K562 (cell line): ENCODE results near the gene AAMP. TPM values are rescaled to one million over a fixed set of nuclear protein-coding genes. Genes with fewer than 3 reads are reported as not detected.

Experiments
- CBX1 ChIP-seq: sonication (generic); IDR thresholded peaks from 2 replicates; pipeline ENCODE4 v1.6.1; 2016; ENCODE audit warnings: antibody characterized with exemption, low read depth, mild to moderate bottlenecking
- JUN ChIP-seq, 2 experiments: sonication (generic) in 1 of 2; formaldehyde crosslinking in 1 of 2; IDR thresholded peaks; 2 replicates each; pipeline versions ENCODE4 v1.6.1 to v1.8.0; 2012 to 2022; ENCODE audit warnings: borderline replicate concordance in 2 of 2, mild to moderate bottlenecking in 2 of 2, improper control_type of control experiment in 1 of 2, low read depth in 1 of 2, low read length in 1 of 2, missing genetic modification reagents in 1 of 2
- KHSRP ChIP-seq: fragments of 450-650 bp; IDR thresholded peaks from 2 replicates; pipeline ENCODE4 v1.6.1; 2017
- MTA3 ChIP-seq: fragments of 450-650 bp; formaldehyde crosslinking; IDR thresholded peaks from 2 replicates; pipeline ENCODE4 v1.6.1; 2017; ENCODE audit warnings: mild to moderate bottlenecking, borderline replicate concordance
- NFRKB ChIP-seq: fragments of 450-650 bp; IDR thresholded peaks from 2 replicates; pipeline ENCODE4 v1.6.1; 2016; ENCODE audit warnings: low read depth
- TFE3 ChIP-seq: fragments of 450-650 bp; formaldehyde crosslinking; IDR thresholded peaks from 2 replicates; pipeline ENCODE4 v1.4.0; 2020; ENCODE audit warnings: mild to moderate bottlenecking, mixed read lengths
- TSHZ1 ChIP-seq: fragments of 250-450 bp; sonication (Bioruptor Pico); IDR thresholded peaks from 2 replicates; pipeline ENCODE4 v1.4.0; 2020; ENCODE audit warnings: mild to moderate bottlenecking, moderate library complexity
- ZBTB40 ChIP-seq, 2 experiments: fragments of 450-650 bp in 1 of 2; sonication (generic) in 1 of 2; formaldehyde crosslinking in 1 of 2; IDR thresholded peaks; 2 replicates each; pipeline versions ENCODE4 v1.7.1 to v1.9.0; 2016 to 2022; ENCODE audit warnings: inconsistent platforms in 1 of 2, mild to moderate bottlenecking in 1 of 2, missing genetic modification reagents in 1 of 2
- ZKSCAN3 ChIP-seq: fragments of 250-450 bp; sonication (Bioruptor Pico); IDR thresholded peaks from 2 replicates; pipeline ENCODE4 v1.4.0; 2020
- ZNF184 ChIP-seq: sonication (generic); formaldehyde crosslinking; IDR thresholded peaks from 2 replicates; pipeline ENCODE4 v1.5.0; 2020; ENCODE audit warnings: missing genetic modification reagents
- polyA plus RNA-seq, 8 experiments: library from polyadenylated mRNA; depleted of rRNA in 4 of 8; stranded (reverse) in 5 of 8; unstranded in 3 of 8; fragments of >200 nt; fragmentation: Nextera tagmentation in 2 of 8; fragmentation: Illumina TruSeq in 1 of 8; extraction: Ambion mirVana in 2 of 8; extraction: Trizol in 1 of 8; gene quantifications; 2 replicates each; pipeline versions ENCODE4 v1.2.1 to v1.2.3, GENCODE V29; 2011 to 2014; ENCODE audit warnings: inconsistent platforms in 1 of 8, missing spikeins in 1 of 8
- total RNA-seq, 7 experiments: library from RNA; depleted of rRNA in 6 of 7; stranded (reverse); fragments of >200 nt in 6 of 7; fragmentation: Illumina TruSeq in 2 of 7; extraction: Trizol in 2 of 7; gene quantifications; 2 replicates each; pipeline versions ENCODE4 v1.2.1 to v1.2.3, GENCODE V29; 2011 to 2021; ENCODE audit warnings: low replicate concordance in 1 of 7

Gene AAMP
- total and polyA plus RNA-seq, 9 of the 15 experiments (the other 6 are each of a cell fraction or from before 2014, with no cell fraction given) = 5.7 to 197 (median 94.1) TPM

DNA sequence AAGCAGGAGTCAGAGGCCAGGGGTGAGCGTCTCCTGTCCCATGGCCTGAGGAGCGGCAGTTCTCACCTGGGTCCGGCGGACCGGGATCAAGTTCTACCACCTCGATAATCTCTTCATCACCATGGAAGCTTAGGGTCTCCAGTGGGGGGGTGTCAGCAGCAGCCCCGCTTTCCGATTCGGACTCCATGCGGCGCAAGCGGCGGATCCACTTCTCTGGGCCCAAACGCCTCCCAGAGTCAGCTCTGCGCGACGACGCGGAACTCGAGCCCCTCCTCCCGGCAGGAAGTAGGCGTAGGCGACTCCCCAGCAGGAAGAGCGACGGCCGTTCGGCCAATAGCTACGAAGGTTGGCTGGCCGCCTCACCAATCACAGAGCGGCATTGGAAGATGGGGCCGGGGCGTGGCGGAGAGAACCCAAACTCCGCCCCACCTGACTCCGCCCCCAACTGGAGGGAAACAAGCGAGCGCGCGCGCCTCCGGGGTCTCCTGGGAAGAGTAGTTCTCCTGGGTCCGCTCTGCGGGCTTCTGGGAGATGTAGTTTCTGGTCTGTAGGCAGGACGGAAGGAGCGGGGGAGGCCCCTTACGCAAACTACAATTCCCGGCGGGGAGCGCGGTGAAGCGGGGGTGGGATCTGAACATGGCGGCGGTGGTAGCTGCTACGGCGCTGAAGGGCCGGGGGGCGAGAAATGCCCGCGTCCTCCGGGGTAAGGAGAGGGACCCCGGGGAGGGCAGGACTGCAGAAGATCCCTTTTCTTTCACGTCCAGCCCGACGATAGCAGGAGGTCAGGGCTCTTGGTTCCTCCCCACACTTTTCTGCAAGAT lies at the start of gene AAMP, which contains the start of gene PNKD (continued):
- peak; percentile 87 for TF ChIP-seq ZBTB40 (IDR thresholded peaks at IDR 0.05)
- no peak for TF ChIP-seq ZBTB40 (CRISPR knock-in tag; IDR thresholded peaks at IDR 0.05)
- 0 out of 2 replicates have a peak, but pooled peaks have one; percentile 16 for TF ChIP-seq MTA3
- TF ChIP-seq NFRKB = no peak
- no peak for TF ChIP-seq TFE3 (CRISPR knock-in tag)
- no peak for TF ChIP-seq ZNF184 (CRISPR knock-in tag)
- TF ChIP-seq CBX1 = no peak
- 0 out of 2 replicates have a peak, but pooled peaks have one; percentile 5 for TF ChIP-seq JUN (IDR thresholded peaks at IDR 0.05; ENCODE audit: borderline replicate concordance, low read depth, low read length)
- TF ChIP-seq JUN (CRISPR knock-in tag; IDR thresholded peaks at IDR 0.05; ENCODE audit: borderline replicate concordance) = no peak
- TF ChIP-seq TSHZ1 (CRISPR knock-in tag) = no peak
- TF ChIP-seq KHSRP = no peak
- TF ChIP-seq ZKSCAN3 (CRISPR knock-in tag) = no peak
